ENCODE results near the gene FNDC7.

FNDC7 gene

GRCh38 chr1:108664481-108664880, 48.2 kb upstream of the FNDC7 start:
- ChIA-PET CTCF (interaction anchor here (0.9 kb wide), 1 partner anchor 20 kb away, joined by 3 read pairs; no protein-coding TSS in a partner anchor), POLR2A (no interaction called here)
- H3K4me3 ChIP-seq (ENCODE audit: low read depth, low read length) = no peak overlapping the region
- H3K27ac ChIP-seq (ENCODE audit: extremely low read depth, low read depth, low read length) = no peak overlapping the region
- no peaks in the 10 kb centered on the region for H3K4me1 ChIP-seq (ENCODE audit: control insufficient read depth, insufficient read depth, low read length)
- TF ChIP-seq ZFHX2 (tag by site-specific recombination; conservative IDR thresholded peaks at IDR 0.05) = no peak
- no peak for TF ChIP-seq ZNF341 (tag by site-specific recombination; IDR thresholded peaks at IDR 0.05; ENCODE audit: low read depth)
- H3K36me3 ChIP-seq (ENCODE audit: control insufficient read depth in 2 of 2, insufficient read depth in 1 of 2, low read length in 2 of 2) = no peaks in the 10 kb centered on the region
- H3K9me3 ChIP-seq (ENCODE audit: control insufficient read depth, insufficient read depth, low read depth, low read length) = no peaks in the 10 kb centered on the region

DNA sequence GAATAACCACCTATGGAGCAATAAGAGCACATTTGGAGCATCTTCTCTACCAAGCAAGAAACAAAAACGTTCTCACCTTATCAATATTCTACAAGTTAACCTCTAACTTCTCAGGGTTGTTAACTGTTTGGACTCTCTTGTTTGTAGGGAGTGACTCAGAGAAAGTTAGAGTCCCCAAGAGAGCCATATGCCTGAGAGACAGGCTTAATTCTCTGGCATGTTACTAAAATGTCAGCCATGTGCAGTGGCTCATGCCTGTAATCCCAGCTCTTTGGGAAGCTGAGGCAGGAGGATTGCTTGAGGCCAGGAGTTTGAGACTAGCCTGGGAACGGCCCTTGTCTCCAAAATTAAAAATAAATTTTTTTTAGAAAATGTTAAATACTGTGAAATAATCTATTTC, 47.6 kb upstream of the FNDC7 start:
- TF ChIP-seq ZNF248 (tag by site-specific recombination; IDR thresholded peaks at IDR 0.05) (no peak), ZSCAN5A (tag by site-specific recombination; IDR thresholded peaks at IDR 0.05) (no peak), ZSCAN30 (tag by site-specific recombination; IDR thresholded peaks at IDR 0.05) (no peak), ZNF76 (tag by site-specific recombination; IDR thresholded peaks at IDR 0.05; ENCODE audit: borderline replicate concordance, low read depth) (no peak), HIC1 (tag by site-specific recombination; IDR thresholded peaks at IDR 0.05) (no peak), ZNF398 (tag by site-specific recombination; IDR thresholded peaks at IDR 0.05) (no peak), ZFHX2 (tag by site-specific recombination; conservative IDR thresholded peaks at IDR 0.05) (no peak), EGR2 (tag by site-specific recombination; IDR thresholded peaks at IDR 0.05; ENCODE audit: low read depth) (no peak), ZNF488 (tag by site-specific recombination; IDR thresholded peaks at IDR 0.05) (no peak), ZNF2 (tag by site-specific recombination; IDR thresholded peaks at IDR 0.05) (no peak), ZNF624 (tag by site-specific recombination; IDR thresholded peaks at IDR 0.05) (no peak), IKZF3 (tag by site-specific recombination; IDR thresholded peaks at IDR 0.05) (no peak)
- TF ChIP-seq, protein P1, sequence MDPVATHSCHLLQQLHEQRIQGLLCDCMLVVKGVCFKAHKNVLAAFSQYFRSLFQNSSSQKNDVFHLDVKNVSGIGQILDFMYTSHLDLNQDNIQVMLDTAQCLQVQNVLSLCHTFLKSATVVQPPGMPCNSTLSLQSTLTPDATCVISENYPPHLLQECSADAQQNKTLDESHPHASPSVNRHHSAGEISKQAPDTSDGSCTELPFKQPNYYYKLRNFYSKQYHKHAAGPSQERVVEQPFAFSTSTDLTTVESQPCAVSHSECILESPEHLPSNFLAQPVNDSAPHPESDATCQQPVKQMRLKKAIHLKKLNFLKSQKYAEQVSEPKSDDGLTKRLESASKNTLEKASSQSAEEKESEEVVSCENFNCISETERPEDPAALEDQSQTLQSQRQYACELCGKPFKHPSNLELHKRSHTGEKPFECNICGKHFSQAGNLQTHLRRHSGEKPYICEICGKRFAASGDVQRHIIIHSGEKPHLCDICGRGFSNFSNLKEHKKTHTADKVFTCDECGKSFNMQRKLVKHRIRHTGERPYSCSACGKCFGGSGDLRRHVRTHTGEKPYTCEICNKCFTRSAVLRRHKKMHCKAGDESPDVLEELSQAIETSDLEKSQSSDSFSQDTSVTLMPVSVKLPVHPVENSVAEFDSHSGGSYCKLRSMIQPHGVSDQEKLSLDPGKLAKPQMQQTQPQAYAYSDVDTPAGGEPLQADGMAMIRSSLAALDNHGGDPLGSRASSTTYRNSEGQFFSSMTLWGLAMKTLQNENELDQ (tag by site-specific recombination; IDR thresholded peaks at IDR 0.05; ENCODE audit: low read depth) = no peak
- Histone ChIP-seq H3K4me1 (ENCODE audit: control insufficient read depth, insufficient read depth, low read length) (no peaks in the 10 kb centered on the region), H3K4me3 (ENCODE audit: low read depth, low read length) (no peak overlapping the region), H3K27ac (ENCODE audit: extremely low read depth, low read depth, low read length) (no peak overlapping the region), H3K9me3 (ENCODE audit: control insufficient read depth, insufficient read depth, low read depth, low read length) (no peaks in the 10 kb centered on the region), H3K36me3 (ENCODE audit: control insufficient read depth in 2 of 2, insufficient read depth in 1 of 2, low read length in 2 of 2) (no peaks in the 10 kb centered on the region)
- CTCF ChIA-PET = no interaction called here
- POLR2A ChIA-PET = no interaction called here

Measured in HEK293 (cell line).